ENCODE data around the gene TOX2. TPM values are rescaled to one million over a fixed set of nuclear protein-coding genes. Genes with fewer than 3 reads are reported as not detected.
A peak's percentile ranks its signal among the peaks of the same experiment; 100 is the strongest.

The TOX2 gene
- total RNA-seq, 3 donors from 2014 or later (not counting 1 experiment from before 2014, with no cell fraction given): 0.93 to 1.8 (median 1.2) TPM

- intact Hi-C loops (cut with micrococcal nuclease): loop anchor here (10.0 kb wide), 1 partner anchor 62 kb away; no protein-coding TSS in a partner anchor
- WGBS (ENCODE audit: insufficient coverage): 45% methylated on average over 9 of the region's 9 CpGs
- no peak overlapping the region for H3K4me3 ChIP-seq (ENCODE audit: low read length)
Measured at GRCh38 chr20:43916881-43917371, 2.3 kb downstream of the TOX2 start.

GRCh38 chr20:43917380-43917779, 2.7 kb downstream of the TOX2 start:
- Mint-ChIP-seq H3K9me3 (no peaks in the 10 kb centered on the region), H3K27me3 (ENCODE audit: low read depth in 2 of 2) (peaks cover 62 to 68% of the 10 kb centered on the region in 2 donors), H3K4me3 (no peak overlapping the region), H3K36me3 (no peaks in the 10 kb centered on the region), H3K27ac (no peak overlapping the region), H3K4me1 (peaks cover 24 to 26% of the 10 kb centered on the region in 2 donors)
- DNase-seq (no peak), ATAC-seq (no peak)
- 84% methylated on average over 9 of the region's 9 CpGs for WGBS (ENCODE audit: insufficient coverage)
- no peak for TF ChIP-seq CTCF (IDR thresholded peaks at IDR 0.05)
- Histone ChIP-seq H3K27ac (ENCODE audit: low read length) (no peak overlapping the region), H3K27me3 (ENCODE audit: control insufficient read depth, insufficient read depth, low read length) (peaks cover 32% of the 10 kb centered on the region), H3K9me3 (ENCODE audit: control insufficient read depth, insufficient read depth, low read length) (peaks cover 1% of the 10 kb centered on the region), H3K4me3 (ENCODE audit: low read length) (no peak overlapping the region), H3K36me3 (ENCODE audit: control insufficient read depth, insufficient read depth, low read length) (no peaks in the 10 kb centered on the region), H3K4me1 (ENCODE audit: control insufficient read depth, insufficient read depth, low read length) (peaks cover 29% of the 10 kb centered on the region)
- intact Hi-C loops (cut with micrococcal nuclease): loop anchor here (10.0 kb wide), 1 partner anchor 63 kb away; no protein-coding TSS in a partner anchor

More at GRCh38 chr20:43916881-43917371, 2.3 kb downstream of the TOX2 start:
- TF ChIP-seq CTCF (IDR thresholded peaks at IDR 0.05): no peak
- Histone ChIP-seq H3K36me3 (ENCODE audit: control insufficient read depth, insufficient read depth, low read length) (no peaks in the 10 kb centered on the region), H3K9me3 (ENCODE audit: control insufficient read depth, insufficient read depth, low read length) (peaks cover 3% of the 10 kb centered on the region), H3K27me3 (ENCODE audit: control insufficient read depth, insufficient read depth, low read length) (peaks cover 32% of the 10 kb centered on the region), H3K4me1 (ENCODE audit: control insufficient read depth, insufficient read depth, low read length) (peaks cover 29% of the 10 kb centered on the region), H3K27ac (ENCODE audit: low read length) (no peak overlapping the region)
- H3K27me3 Mint-ChIP-seq (ENCODE audit: low read depth in 2 of 2): peaks cover 62 to 70% of the 10 kb centered on the region in 2 donors
- ATAC-seq: peak in 2 of 3 donors; percentile 13 to 19
- H3K36me3 Mint-ChIP-seq: no peaks in the 10 kb centered on the region
- peak overlapping the region; percentile 49 for H3K4me3 Mint-ChIP-seq
- peak in 1 of 2 donors; percentile 32 for DNase-seq
- H3K4me1 Mint-ChIP-seq: peaks cover 22 to 26% of the 10 kb centered on the region in 2 donors
- no peaks in the 10 kb centered on the region for H3K9me3 Mint-ChIP-seq
- peak overlapping the region in 1 of 2 donors; percentile 86 for H3K27ac Mint-ChIP-seq

GRCh38 chr20:43919686-43920403, 5.2 kb downstream of the TOX2 start:
- no peak overlapping the region for H3K4me3 ChIP-seq (ENCODE audit: low read length)
- Mint-ChIP-seq H3K27ac (no peak overlapping the region), H3K9me3 (no peaks in the 10 kb centered on the region), H3K36me3 (no peaks in the 10 kb centered on the region), H3K4me3 (no peak overlapping the region), H3K27me3 (ENCODE audit: low read depth in 2 of 2) (peaks cover 67 to 70% of the 10 kb centered on the region in 2 donors), H3K4me1 (peaks cover 38 to 39% of the 10 kb centered on the region in 2 donors)
- no peaks in the 10 kb centered on the region for H3K9me3 ChIP-seq (ENCODE audit: control insufficient read depth, insufficient read depth, low read length)
- no peak overlapping the region for H3K27ac ChIP-seq (ENCODE audit: low read length)
- no peak for ATAC-seq
- TF ChIP-seq CTCF (IDR thresholded peaks at IDR 0.05): no peak
- DNase-seq: no peak
- H3K36me3 ChIP-seq (ENCODE audit: control insufficient read depth, insufficient read depth, low read length): no peaks in the 10 kb centered on the region
- H3K4me1 ChIP-seq (ENCODE audit: control insufficient read depth, insufficient read depth, low read length): peaks cover 37% of the 10 kb centered on the region
- peaks cover 37% of the 10 kb centered on the region for H3K27me3 ChIP-seq (ENCODE audit: control insufficient read depth, insufficient read depth, low read length)
- 100% methylated on average over 5 of the region's 6 CpGs for WGBS (ENCODE audit: insufficient coverage)
- intact Hi-C loops (cut with micrococcal nuclease): loop anchor here (10.0 kb wide), 1 partner anchor 65 kb away; no protein-coding TSS in a partner anchor
